NCI-H2107 treated with DMSO at 0.1 percent for 48 hours (cell line): ENCODE data around the gene INTS11.

Experiments
- DNase-seq: peaks from one replicate; lab custom pipeline; 2025; ENCODE audit not compliant: unreplicated experiment; lab: John Stamatoyannopoulos, UW

The INTS11 gene

GRCh38 chr1:1345384-1345783 is 20.9 kb upstream of the INTS11 start:
- no peak for DNase-seq

- no peak for DNase-seq
Observed at GRCh38 chr1:1344655-1345361, 20.3 kb upstream of the INTS11 start.

- no peak for DNase-seq
Observed at GRCh38 chr1:1343811-1344421, 19.5 kb upstream of the INTS11 start.

GRCh38 chr1:1342584-1343115 is 18.2 kb upstream of the INTS11 start:
- DNase-seq: no peak

- no peak for DNase-seq
Observed at GRCh38 chr1:1342061-1342562, 17.7 kb upstream of the INTS11 start.

- DNase-seq: no peak
Observed at GRCh38 chr1:1341549-1342021, 17.1 kb upstream of the INTS11 start.

GRCh38 chr1:1340791-1341548 is 16.5 kb upstream of the INTS11 start:
- DNase-seq: no peak

- no peak for DNase-seq
Observed at GRCh38 chr1:1340185-1340584, 15.7 kb upstream of the INTS11 start.

- DNase-seq: no peak
Observed at GRCh38 chr1:1338278-1338677, 13.8 kb upstream of the INTS11 start.

- DNase-seq: no peak
Observed at GRCh38 chr1:1337793-1338147, 13.3 kb upstream of the INTS11 start.

GRCh38 chr1:1336931-1337792 is 12.7 kb upstream of the INTS11 start:
- DNase-seq: no peak

- DNase-seq: no peak
Observed at GRCh38 chr1:1336446-1336845, 12.0 kb upstream of the INTS11 start.

GRCh38 chr1:1335792-1336248 is 11.4 kb upstream of the INTS11 start:
- no peak for DNase-seq

GRCh38 chr1:1335283-1335682 is 10.8 kb upstream of the INTS11 start:
- DNase-seq: no peak

GRCh38 chr1:1334835-1335234 is 10.4 kb upstream of the INTS11 start:
- DNase-seq: no peak

GRCh38 chr1:1333551-1334241 is 9.2 kb upstream of the INTS11 start:
- DNase-seq: no peak

- no peak for DNase-seq
Observed at GRCh38 chr1:1332774-1333480, 8.5 kb upstream of the INTS11 start.

- DNase-seq: no peak
Observed at GRCh38 chr1:1332031-1332755, 7.7 kb upstream of the INTS11 start.
